Stimulated activated CD4-positive, alpha-beta T cell treated with anti-CD3 and anti-CD28 coated beads, Interleukin-1b, Interleukin-23, amount 100 ng/mL, for 4 hours (primary cell): ENCODE results near the gene VDAC1.
"Not testable (repeated sequence)": the region's sequence is repeated elsewhere in the genome, so short reads cannot be mapped to it uniquely, and the experiment has no call there.

Experiments used
- DNase-seq, 2 donors: peaks; one replicate each; pipeline ENCODE4 v3.0.0-alpha.2; 2020; ENCODE audit warnings: low read depth in 2 of 2

VDAC1 gene

DNA sequence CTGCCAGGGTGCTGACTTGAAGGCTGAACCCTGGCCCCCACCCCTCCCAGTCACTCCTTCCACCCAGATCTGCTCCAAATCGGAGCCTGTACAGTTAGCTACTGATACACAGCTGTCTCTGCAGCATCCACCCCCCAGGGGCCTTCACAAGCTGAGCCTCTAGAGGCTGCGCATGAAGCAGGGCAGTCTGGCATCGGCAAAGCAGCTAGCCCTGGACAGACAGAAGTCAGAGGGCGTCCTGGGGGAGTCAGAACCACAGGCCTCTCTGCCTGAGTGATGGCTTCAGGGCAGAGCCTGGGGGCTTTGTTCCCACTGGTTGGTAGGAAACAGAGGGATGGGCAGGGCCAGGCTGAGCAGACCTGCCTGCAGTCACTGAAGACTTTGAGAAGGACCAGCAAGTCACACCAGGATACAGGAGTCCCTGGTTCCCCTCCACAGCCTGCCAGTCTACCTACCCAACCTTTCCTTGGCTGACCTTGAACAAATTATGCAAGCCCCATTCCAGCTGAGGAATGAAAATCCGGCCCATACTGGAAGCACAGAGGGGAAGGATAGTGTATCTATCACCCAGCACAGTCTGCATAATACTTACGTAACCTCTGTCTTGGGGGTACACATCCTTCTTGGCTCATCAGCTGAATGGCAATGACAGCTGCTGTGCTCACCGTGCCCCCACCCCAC, 8.8 kb downstream of the VDAC1 start:
- no peak for DNase-seq

DNA sequence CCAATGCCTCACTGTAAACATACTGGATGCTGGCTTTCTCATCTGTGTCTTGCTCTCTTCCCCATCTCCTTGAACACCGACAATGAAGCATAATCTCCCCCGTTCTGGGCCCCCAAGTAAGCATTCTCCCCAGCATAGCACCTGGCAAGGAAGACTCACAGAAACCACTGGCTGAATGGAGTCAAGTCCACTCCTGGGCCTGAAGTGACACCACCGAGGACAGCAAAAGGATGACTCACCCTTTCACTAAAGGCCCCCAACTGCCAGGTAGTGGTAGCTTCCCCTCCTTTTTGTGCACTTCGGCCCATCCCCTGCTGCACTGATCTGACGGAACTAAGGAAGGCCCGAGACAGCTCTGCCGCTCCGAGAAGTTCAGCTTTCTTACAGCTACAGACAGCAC, 9.4 kb downstream of the VDAC1 start:
- DNase-seq, result no peak

DNA sequence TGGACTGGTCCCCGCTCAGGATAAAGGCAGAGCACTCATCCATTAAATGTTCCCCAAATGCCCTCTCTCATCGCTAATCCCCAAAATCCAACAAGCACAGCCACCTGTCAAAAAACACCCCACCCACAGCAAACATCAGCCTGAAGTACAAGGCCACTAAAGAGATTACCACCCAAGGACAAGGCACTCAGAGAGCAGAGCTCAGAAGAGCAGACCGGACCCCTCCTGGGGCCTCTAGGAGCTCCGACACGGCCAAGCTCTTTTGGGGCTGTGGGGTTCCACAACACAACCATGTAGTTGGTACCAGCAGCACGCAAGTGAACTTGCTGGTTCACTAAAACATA, 9.8 kb downstream of the VDAC1 start:
- DNase-seq, result no peak

DNA sequence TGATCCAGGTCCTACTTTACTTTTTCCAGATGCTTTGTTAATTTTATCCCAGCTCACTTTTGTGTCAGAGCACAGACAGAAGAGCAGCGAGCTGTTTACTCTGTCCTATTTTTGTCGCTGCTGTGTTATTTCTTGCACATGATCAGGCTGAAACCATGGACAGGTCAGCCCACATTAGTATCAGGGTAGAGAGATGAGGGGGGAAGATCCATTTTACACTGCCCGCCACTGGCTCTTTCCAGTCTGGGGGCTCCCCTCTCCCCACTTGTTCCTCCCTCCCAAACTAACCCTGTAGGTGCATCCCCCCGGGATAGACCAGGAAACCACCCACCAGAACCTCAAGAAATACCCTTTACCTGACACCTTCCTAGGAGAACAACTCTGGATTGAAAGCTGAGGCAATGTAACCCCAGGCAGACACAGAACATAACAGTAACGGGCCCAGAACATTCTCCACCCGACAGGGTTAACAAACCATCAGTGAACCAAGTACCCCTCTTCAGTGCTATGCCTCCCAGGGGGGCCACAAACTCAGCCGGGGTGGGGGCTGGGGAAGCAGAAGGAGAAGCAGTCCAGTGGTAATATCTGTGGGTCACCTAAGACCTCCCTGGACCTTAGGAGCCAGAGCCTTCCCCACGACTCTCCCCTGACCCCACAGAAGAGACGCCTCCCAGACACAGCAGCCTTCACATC, 10.3 kb downstream of the VDAC1 start:
- DNase-seq, result no peak

DNA sequence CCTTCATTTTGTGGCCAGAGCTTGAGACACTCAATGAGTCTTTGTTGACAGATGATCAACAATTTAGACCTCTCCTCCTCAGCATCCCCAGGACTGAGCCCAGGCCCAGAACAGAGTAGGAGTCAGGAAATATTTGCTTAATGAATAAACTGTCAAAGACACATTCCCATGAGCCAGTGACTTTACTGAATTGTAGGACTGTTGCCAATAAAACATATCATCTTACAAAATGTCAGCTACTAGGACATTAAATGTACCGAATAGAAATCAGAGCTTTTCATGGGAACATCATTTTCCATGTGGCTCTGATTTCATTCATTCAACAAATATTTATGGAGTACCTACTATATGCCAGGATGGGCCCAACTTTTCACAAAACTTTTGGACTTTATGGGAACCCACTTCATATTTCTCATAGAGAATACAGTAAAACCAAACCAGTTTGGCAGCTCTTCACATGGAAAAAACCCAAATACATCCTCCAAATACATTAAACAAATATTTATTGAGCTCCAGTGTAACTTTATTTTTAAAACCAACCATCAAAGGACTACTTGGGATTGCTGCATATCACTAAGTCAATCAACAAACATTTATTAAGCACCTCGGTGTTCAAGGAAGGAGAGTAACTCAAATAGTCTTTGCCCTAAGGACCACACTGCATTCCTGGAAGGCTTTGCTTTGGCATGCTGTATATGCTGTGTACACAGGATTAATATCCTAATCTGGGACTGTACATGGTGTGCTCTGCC, 11.4 kb downstream of the VDAC1 start:
- DNase-seq, result no peak

DNA sequence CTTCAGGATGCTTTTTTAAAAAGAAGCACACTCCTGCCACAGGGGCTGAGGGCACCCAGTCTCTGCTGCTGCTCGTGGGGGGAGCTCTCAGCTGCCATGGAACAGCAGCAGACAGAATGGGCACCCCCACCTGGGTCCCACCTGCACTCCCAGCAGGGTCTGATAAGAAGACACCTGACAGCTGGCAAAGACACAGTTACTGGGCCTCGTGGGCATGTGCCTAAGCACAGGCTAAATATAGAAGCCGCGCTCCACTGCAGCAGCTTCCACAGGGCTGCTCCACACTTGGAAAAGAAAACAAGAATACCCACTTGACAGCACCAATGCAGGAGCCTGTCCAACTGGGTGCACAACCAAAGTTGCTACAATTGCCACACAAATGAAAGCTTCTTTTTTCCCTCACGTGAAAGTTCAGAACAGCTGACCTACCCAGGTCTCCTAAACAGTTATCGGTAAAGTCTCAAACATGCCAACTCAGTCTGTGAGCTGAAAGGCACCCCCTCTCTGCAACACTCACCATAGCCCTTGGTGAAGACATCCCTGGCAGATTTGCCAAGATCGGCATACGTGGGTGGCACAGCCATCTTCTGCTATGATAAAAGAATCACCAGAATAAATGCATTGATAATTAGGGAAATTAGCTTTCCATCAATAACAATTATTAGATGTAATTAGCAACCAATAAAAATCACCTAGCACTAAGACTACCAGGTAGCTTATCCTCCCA, 12.2 kb downstream of the VDAC1 start:
- no peak for DNase-seq

DNA sequence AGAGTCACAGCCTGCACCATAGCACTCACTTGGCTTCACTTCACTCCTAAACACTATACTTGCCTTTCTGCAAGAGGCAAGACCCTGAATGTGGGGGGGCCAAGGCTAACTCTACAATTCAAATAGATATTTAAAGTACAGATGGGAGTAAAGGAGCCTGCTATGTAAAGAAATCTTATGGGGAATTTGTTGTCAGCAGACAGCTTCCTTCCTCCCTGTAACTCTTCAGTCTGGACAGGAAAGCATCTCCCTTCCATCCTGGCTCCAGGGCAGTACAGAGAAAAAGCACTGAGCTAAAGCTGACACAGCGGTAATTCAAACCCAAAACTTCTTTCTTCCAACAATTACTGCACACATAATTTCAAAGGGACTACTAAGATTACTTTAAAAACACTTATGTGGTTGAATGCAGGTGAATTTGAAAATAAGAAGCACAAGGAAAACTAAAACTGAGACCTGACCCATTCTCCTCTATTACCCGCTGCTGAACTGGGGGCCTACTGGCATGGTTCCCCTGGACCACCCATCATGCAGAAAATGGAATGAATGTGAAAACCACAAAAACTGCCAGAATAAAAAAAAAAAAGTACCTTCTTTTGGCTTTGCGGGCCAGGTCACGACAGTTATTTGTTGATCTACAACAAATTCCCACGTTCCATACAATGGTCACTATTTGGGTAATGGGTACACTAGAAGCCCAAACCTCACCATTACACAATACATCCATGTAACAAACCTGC, 13.4 kb downstream of the VDAC1 start:
- no peak for DNase-seq

DNA sequence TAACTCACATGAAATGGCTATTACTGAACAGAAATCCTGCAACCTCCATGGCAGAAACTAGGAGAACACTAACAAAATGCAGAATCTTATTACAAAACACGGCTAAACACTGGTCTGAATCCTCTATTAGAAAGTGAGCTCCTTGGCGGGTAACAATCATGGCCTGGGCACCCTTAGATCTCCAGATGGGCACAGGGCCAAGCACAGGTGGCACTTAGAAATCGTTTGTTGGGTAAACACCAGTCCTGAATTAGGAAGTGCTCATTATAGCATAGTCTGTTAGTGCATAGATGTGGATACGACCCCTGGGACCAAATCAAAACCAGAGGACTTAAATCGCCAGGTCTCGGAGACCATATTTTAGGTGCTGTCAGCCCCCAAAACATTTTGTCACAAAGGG, 14.4 kb downstream of the VDAC1 start:
- DNase-seq, result no peak

DNA sequence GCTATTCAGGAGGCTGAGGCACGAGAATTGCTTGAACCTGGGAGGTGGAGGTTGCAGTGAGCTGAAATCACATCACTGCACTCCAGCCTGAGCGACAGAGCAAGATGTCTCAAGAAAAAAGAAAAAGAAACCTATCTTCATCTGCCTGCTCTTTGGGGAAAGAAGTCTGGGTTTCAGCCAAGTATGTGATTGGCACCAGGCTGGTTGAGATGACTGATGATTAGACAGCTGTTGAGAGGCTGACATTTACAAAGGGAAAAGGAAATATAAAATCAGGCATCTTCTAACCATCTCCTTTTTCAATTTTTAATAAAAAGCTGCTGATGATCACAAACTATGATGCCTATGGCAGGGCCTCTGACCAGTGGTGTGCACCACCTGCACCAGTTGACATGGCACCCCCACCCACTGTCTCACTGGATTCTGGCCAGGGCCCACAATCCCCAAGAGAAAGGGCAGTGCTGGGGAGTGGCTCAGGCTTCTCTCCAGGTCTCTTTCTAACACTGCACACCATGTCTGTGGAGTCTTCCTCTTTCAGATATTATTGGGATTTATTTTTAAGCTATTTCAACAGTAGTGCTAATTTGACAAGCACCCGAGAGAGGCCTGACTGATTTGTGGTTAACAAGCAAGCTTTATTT, 19.1 kb downstream of the VDAC1 start:
- DNase-seq, result no peak

DNA sequence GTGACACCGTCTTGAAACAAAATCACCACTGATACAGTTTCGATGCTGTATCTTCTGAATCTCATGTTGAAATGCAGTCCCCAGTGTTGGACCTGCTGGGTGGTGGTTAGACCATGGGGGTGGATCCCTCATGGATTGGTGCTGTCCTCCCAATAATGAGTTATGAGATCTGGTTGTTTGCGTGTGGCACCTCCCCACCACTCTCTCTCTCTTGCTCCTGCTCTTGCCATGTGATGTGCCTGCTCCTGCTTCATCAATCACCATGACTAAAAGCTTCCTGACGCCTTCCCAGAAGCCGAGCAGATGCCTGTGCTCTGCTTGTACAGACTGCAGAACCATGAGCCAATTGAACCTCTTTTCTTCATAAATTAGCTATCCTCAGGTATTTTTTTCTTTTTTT, 21.1 kb downstream of the VDAC1 start:
- no peak for DNase-seq

DNA sequence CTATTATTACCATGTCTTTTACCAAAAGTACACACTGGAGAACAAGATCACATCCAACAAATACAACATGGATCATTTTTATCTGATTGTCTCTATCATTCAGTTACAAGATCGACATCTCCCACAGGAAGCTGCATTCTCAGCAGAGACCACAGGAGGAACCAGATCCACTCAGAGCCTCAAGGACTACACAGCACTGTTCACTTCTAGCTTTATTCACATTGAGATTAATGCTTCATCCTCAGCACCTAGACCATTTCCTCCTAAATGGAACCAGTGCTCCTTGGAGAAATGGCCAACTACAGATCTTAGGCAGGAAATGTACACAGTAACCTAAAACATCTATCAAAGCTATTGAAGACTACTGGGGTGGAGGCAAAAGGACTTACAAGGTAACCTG, 23.1 kb downstream of the VDAC1 start:
- no peak for DNase-seq

DNA sequence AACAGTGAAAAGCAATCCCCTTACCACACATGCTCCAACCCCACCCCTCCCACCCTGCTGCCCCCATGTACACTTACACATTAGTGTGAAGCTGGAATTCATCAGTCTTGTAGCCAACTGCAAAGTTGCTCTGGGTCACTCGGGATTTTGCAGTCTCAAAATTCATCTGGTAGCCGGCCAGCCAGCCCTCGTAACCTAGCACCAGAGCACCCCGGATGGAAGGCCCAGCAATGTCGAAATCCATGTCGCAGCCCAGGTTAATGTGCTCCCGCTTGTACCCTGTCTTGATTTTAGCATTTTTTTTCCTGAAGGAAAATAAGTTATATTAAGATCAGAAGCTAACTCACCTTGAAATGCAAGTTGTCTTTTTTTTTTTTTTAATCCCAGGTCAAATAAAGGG, 24.1 kb downstream of the VDAC1 start:
- no peak for DNase-seq

DNA sequence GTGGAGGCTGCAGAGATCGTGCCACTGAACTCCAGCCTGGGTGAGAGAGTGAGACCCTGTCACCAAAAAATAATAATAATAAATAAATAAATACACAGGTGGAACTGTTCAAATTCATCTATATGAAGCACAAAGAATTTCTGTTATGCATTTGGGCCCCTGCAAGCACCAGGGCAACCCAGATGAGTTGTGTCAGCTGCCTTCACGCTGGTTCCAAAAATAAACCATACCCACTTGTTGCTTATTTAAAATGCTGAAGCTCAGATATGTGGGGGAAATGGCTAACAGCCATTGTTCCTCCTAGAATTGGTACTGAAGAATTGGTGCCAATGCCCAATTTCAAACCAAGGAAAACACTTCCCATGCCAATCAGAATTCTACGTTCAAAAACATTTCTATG, 25.8 kb downstream of the VDAC1 start:
- no peak for DNase-seq

DNA sequence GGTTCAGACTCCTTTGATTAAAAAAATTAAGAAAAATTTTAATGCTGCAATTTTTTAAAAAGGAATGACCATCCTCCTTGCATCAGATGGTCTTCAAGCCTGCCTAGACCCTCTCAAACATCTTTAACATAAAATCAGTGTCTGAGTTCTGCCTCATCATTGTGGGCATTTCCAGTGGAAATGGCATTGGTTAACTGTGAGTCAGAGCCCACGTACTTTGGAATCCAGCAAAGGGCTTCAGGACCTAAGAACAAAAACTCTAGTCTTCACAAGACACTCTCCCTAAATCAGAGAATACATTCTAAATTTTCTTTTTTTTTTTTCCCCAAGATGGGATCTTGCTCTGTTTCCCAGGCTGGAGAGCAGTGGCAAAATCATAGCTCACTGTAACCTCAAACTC, 26.9 kb downstream of the VDAC1 start:
- no peak for DNase-seq

DNA sequence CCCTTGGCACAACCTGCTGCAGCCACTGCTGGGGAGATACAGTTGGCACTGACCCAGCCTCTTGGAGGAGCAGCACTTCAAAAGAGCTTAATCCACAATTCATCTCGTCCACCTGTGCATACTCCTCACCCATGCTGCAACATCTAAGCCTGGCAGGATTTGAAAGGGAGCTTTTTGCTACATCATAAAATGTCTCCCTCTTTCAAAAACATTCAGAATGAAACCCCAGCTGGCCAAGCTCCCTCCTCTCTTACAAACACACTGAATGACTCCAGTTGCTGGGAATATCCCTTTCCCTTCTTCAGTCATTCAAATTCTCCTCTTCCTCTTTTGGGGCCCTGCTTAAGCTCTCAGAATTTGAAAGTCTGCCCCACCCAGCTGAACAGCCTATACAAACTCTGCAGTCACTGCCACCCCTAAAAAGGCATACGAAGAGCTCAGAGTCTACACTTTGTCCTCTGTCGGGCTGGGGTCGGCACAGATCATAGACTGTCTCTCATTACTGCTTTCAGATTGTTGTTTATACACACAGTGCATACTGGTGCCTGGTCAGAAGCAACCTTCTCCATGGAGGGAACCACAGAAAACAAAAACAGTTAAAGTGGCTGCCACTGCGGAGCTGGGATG, 27.5 kb downstream of the VDAC1 start:
- no peak for DNase-seq

DNA sequence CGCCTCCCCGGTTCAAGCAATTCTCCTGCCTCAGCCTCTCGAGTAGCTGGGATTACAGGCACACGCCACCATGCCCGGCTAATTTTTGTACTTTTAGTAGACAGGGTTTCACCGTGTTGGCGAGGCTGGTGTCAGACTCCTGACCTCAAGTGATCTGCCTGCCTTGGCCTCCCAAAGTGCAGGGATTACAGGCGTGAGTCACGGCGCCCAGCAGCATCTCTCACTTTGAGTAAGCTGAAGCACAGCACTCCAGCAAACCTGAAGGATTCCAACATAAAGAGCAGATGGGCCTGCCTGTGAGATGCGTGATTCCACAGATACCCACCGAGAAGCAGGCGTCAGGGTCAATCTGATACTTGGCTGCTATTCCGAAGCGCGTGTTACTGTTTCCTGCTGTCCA, 29.2 kb downstream of the VDAC1 start:
- DNase-seq, result not testable (repeated sequence)

DNA sequence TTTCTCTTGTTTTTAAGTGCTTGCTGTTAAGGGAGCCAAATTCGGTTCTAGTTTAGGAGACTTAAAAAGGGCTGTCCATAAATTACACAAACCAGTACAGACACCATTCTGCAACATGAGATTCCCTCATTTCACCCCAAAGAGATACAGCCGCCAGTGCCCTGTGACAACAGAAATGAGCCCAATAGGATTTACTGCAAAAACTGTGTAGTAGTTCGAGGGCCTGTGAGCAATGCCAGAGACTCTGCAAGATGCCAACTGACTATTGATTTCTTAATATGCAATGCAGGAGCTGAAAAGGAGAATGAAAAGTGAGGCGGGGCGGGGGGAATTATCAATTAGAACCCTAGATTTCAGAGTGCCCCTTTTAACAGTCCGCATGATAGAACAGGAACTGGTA, 30.6 kb downstream of the VDAC1 start:
- DNase-seq, result no peak

DNA sequence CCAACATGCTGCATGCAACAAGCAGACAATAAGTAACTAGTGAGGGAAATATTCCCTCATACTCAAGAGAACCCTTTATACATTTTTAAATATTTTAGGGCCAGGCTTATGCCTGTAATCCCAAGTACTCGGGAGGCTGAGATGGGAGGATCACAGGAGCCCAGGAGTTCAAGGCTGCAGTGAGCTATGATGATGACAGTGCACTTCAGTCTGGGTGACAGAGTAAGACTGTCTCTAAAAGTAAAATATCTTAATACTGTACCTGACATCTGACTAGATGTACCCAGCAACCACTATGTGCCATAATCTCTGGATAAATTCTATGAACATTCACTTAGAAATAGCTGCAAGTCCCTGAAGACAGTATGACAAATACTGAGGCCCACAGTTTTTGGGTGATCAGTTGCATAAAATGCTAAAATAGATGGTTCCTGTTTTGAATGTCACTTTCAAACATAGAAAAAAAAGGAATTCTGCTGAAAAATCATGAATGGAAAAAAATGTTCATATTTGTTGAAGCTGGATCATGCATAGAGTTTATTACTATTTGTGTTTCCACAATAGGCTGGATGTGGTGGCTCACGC, 34.4 kb downstream of the VDAC1 start:
- DNase-seq, result no peak

DNA sequence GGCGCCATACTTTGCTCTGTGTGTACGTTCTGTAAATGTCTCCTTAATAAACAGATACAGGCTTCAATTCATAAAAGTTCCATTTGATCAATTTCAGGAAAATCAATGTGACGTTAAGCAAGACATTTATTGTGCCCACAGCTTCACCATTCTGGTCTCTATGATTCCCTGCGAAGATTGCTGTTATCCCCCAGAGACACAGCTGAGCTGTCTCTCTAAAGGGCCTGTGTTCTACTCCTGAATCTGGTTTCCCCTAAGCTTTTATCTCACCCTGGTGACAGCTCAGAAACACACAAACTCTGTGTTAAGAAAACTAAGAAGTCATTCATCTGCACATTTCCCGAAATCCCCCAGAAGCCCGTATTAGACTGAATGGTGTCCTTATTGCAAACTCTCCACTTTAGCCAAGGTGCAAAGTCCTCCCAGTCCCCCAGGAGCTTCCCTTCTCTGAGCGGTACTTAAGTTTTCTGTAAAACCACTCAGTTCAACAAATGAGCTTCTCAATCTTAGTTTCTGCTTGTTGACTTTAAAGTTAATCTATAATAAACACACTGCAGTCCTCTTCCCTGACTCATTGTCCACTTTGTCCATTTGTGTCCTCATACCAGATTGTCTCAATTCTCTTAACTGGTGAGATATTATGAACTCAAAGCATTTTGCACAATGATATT, 35.0 kb downstream of the VDAC1 start:
- no peak for DNase-seq
